SW 1271 (cell line): ENCODE data around the gene ABCB9.
"Not testable (repeated sequence)": the region's sequence is repeated elsewhere in the genome, so short reads cannot be mapped to it uniquely, and the experiment has no call there.

Source experiments
- DNase-seq, 2 experiments: peaks; one replicate each; lab custom pipeline; 2025; lab: John Stamatoyannopoulos, UW

Gene ABCB9

GRCh38 chr12:122895320-122895703 lies 71.0 kb downstream of the ABCB9 start:
- no peak for DNase-seq

GRCh38 chr12:122894193-122895121 lies 71.8 kb downstream of the ABCB9 start:
- DNase-seq = no peak

- no peak for DNase-seq
Observed at GRCh38 chr12:122893208-122894153, 72.8 kb downstream of the ABCB9 start.

- not testable (repeated sequence) for DNase-seq
Observed at GRCh38 chr12:122892724-122893123, 73.5 kb downstream of the ABCB9 start.

- no peak for DNase-seq
Observed at GRCh38 chr12:122891661-122892525, 74.4 kb downstream of the ABCB9 start.

GRCh38 chr12:122889761-122890520 lies 76.3 kb downstream of the ABCB9 start:
- no peak for DNase-seq

GRCh38 chr12:122888232-122888752 lies 78.0 kb downstream of the ABCB9 start:
- peak in 1 of 2 experiments; percentile 81 for DNase-seq

GRCh38 chr12:122887819-122888212 lies 78.4 kb downstream of the ABCB9 start:
- no peak for DNase-seq

- peak in 1 of 2 experiments; percentile 75 for DNase-seq
Observed at GRCh38 chr12:122886851-122887818, 79.1 kb downstream of the ABCB9 start.

- DNase-seq = no peak
Observed at GRCh38 chr12:122886161-122886560, 80.1 kb downstream of the ABCB9 start.

GRCh38 chr12:122884860-122885259 lies 81.4 kb downstream of the ABCB9 start:
- DNase-seq = no peak

GRCh38 chr12:122884091-122884826 lies 82.0 kb downstream of the ABCB9 start:
- no peak for DNase-seq

GRCh38 chr12:122882908-122883558 lies 83.2 kb downstream of the ABCB9 start:
- DNase-seq = no peak

- DNase-seq = no peak
Observed at GRCh38 chr12:122880668-122881067, 85.6 kb downstream of the ABCB9 start.

- no peak for DNase-seq
Observed at GRCh38 chr12:122880155-122880667, 86.1 kb downstream of the ABCB9 start.
